ENCODE results near the gene STX10. TPM values are rescaled to one million over a fixed set of nuclear protein-coding genes. Genes with fewer than 3 reads are reported as not detected.
"Not testable (repeated sequence)": the region's sequence is repeated elsewhere in the genome, so short reads cannot be mapped to it uniquely, and the experiment has no call there.

STX10 gene
- polyA plus RNA-seq (ENCODE audit: insufficient read length in 4 of 4) = 10 to 100 TPM; 56.7 to 78.8 (median 67.2) TPM

- peak; percentile 83 to 90 (median 86) for DNase-seq (ENCODE audit: low read depth in 4 of 4, low spot score in 2 of 4)
Observed at GRCh38 chr19:13150187-13150930, at the start of gene STX10, which contains the start of gene IER2. Gene STX10, minus strand, starts transcription at chr19:13150375. Its CDS starts 202 bp downstream, at chr19:13150173. Gene IER2, plus strand, starts transcription at chr19:13150411. Its CDS starts 2,776 bp downstream, at chr19:13153187.

- no peak for DNase-seq (ENCODE audit: low read depth in 4 of 4, low spot score in 2 of 4)
Observed at GRCh38 chr19:13198634-13199033, 48.5 kb upstream of the STX10 start.

GRCh38 chr19:13195678-13196077 lies 45.5 kb upstream of the STX10 start:
- DNase-seq (ENCODE audit: low read depth in 4 of 4, low spot score in 2 of 4) = no peak

GRCh38 chr19:13190781-13191540 lies 40.8 kb upstream of the STX10 start:
- DNase-seq (ENCODE audit: low read depth in 4 of 4, low spot score in 2 of 4) = no peak

- DNase-seq (ENCODE audit: low read depth in 4 of 4, low spot score in 2 of 4) = no peak
Observed at GRCh38 chr19:13189600-13189999, 39.4 kb upstream of the STX10 start.

GRCh38 chr19:13187419-13187818 lies 37.2 kb upstream of the STX10 start:
- no peak for DNase-seq (ENCODE audit: low read depth in 4 of 4, low spot score in 2 of 4)

- not testable (repeated sequence) for DNase-seq (ENCODE audit: low read depth in 4 of 4, low spot score in 2 of 4)
Observed at GRCh38 chr19:13186688-13187087, 36.5 kb upstream of the STX10 start.

GRCh38 chr19:13185763-13186657 lies 35.8 kb upstream of the STX10 start:
- DNase-seq (ENCODE audit: low read depth in 4 of 4, low spot score in 2 of 4) = not testable (repeated sequence)

GRCh38 chr19:13184926-13185325 lies 34.8 kb upstream of the STX10 start:
- DNase-seq (ENCODE audit: low read depth in 4 of 4, low spot score in 2 of 4) = not testable (repeated sequence)

- DNase-seq (ENCODE audit: low read depth in 4 of 4, low spot score in 2 of 4) = no peak
Observed at GRCh38 chr19:13181747-13182388, 31.7 kb upstream of the STX10 start.

GRCh38 chr19:13178291-13178690 lies 28.1 kb upstream of the STX10 start:
- DNase-seq (ENCODE audit: low read depth in 4 of 4, low spot score in 2 of 4) = not testable (repeated sequence)

- DNase-seq (ENCODE audit: low read depth in 4 of 4, low spot score in 2 of 4) = not testable (repeated sequence)
Observed at GRCh38 chr19:13177584-13177983, 27.4 kb upstream of the STX10 start.

GRCh38 chr19:13176345-13176744 lies 26.2 kb upstream of the STX10 start:
- DNase-seq (ENCODE audit: low read depth in 4 of 4, low spot score in 2 of 4) = no peak

- no peak for DNase-seq (ENCODE audit: low read depth in 4 of 4, low spot score in 2 of 4)
Observed at GRCh38 chr19:13173139-13173737, 23.1 kb upstream of the STX10 start.

GRCh38 chr19:13172346-13173138 lies 22.4 kb upstream of the STX10 start:
- no peak for DNase-seq (ENCODE audit: low read depth in 4 of 4, low spot score in 2 of 4)

GRCh38 chr19:13171146-13171545 lies 21.0 kb upstream of the STX10 start:
- DNase-seq (ENCODE audit: low read depth in 4 of 4, low spot score in 2 of 4) = no peak

GRCh38 chr19:13169769-13170168 lies 19.6 kb upstream of the STX10 start:
- no peak for DNase-seq (ENCODE audit: low read depth in 4 of 4, low spot score in 2 of 4)

GRCh38 chr19:13166151-13166550 lies 16.0 kb upstream of the STX10 start:
- DNase-seq (ENCODE audit: low read depth in 4 of 4, low spot score in 2 of 4) = not testable (repeated sequence)

Measured in left renal cortex interstitium (tissue), 4 donors.